ENCODE measurements around the gene DCP1A. TPM values are rescaled to one million over a fixed set of nuclear protein-coding genes. Genes with fewer than 3 reads are reported as not detected.
A peak's percentile ranks its signal among the peaks of the same experiment; 100 is the strongest.

DCP1A gene
- total and polyA plus RNA-seq, 7 donors: 4.8 to 19.3 (median 16.2) TPM

GRCh38 chr3:53346922-53347260 is 452 bp downstream of the DCP1A start:
- 0 to 1% (median 1%) methylated on average over 11 of the region's 11 CpGs for WGBS, 3 donors
- intact Hi-C loops (cut with DNase I): loop anchor here (2.0 to 10.0 kb wide), 3 partner anchors 26 to 548 kb away; partner anchors contain the start of gene SELENOK (in 2 of the 2)
- peak in 2 of 4 donors; percentile 23 to 45 for ATAC-seq

GRCh38 chr3:53346514-53346913 is 829 bp downstream of the DCP1A start:
- peaks cover 29% of the 10 kb centered on the region for H3K4me1 ChIP-seq

More at GRCh38 chr3:53346922-53347260, 452 bp downstream of the DCP1A start:
- H3K27me3 ChIP-seq (ENCODE audit: insufficient read depth in 3 of 3, low read length in 2 of 3): no peaks in the 10 kb centered on the region
- DNase-seq: no peak
- H3K36me3 ChIP-seq (ENCODE audit: insufficient read depth in 1 of 2, low read depth in 1 of 2): peaks cover 0 to 27% of the 10 kb centered on the region in 2 donors
- no peak for TF ChIP-seq CTCF (IDR thresholded peaks at IDR 0.05)
- H3K9me3 ChIP-seq: no peaks in the 10 kb centered on the region
- peaks cover 29% of the 10 kb centered on the region for H3K4me1 ChIP-seq
- peak overlapping the region; percentile 89 for H3K4me3 ChIP-seq
- H3K27ac ChIP-seq: peak overlapping the region; percentile 96

GRCh38 chr3:53342353-53342752 is 5.0 kb downstream of the DCP1A start:
- no peak for DNase-seq
- Histone ChIP-seq H3K36me3 (ENCODE audit: insufficient read depth in 1 of 2, low read depth in 1 of 2) (peaks cover 2 to 62% of the 10 kb centered on the region in 2 donors), H3K9me3 (no peaks in the 10 kb centered on the region), H3K4me1 (peaks cover 33% of the 10 kb centered on the region), H3K27me3 (ENCODE audit: insufficient read depth in 3 of 3, low read length in 2 of 3) (no peaks in the 10 kb centered on the region), H3K27ac (peak overlapping the region; percentile 64), H3K4me3 (no peak overlapping the region)
- WGBS, 3 donors: 11 to 14% (median 13%) methylated on average over 3 of the region's 3 CpGs
- peak in 3 of 4 donors; percentile 65 to 72 (median 68) for ATAC-seq
- intact Hi-C loops (cut with DNase I): loop anchor here in 1 of 2 donors (10.0 kb wide), 1 partner anchor 552 kb away; the partner anchor contains the start of gene SELENOK
- no peak for TF ChIP-seq CTCF (IDR thresholded peaks at IDR 0.05)

More at GRCh38 chr3:53346514-53346913, 829 bp downstream of the DCP1A start:
- ATAC-seq (no peak), DNase-seq (no peak)
- H3K36me3 ChIP-seq (ENCODE audit: insufficient read depth in 1 of 2, low read depth in 1 of 2): peaks cover 0 to 30% of the 10 kb centered on the region in 2 donors
- intact Hi-C loops (cut with DNase I): loop anchor here (2.0 to 10.0 kb wide), 3 partner anchors 26 to 548 kb away; partner anchors contain the start of gene SELENOK (in 2 of the 2)
- no peaks in the 10 kb centered on the region for H3K9me3 ChIP-seq
- H3K4me3 ChIP-seq: peak overlapping the region; percentile 89
- no peak for TF ChIP-seq CTCF (IDR thresholded peaks at IDR 0.05)
- peak overlapping the region; percentile 96 for H3K27ac ChIP-seq
- 0 to 1% (median 0%) methylated on average over 9 of the region's 9 CpGs for WGBS, 3 donors
- H3K27me3 ChIP-seq (ENCODE audit: insufficient read depth in 3 of 3, low read length in 2 of 3): no peaks in the 10 kb centered on the region

- Histone ChIP-seq H3K4me3 (no peak overlapping the region), H3K4me1 (peaks cover 9% of the 10 kb centered on the region), H3K9me3 (no peaks in the 10 kb centered on the region), H3K27me3 (ENCODE audit: insufficient read depth in 3 of 3, low read length in 2 of 3) (no peaks in the 10 kb centered on the region), H3K27ac (no peak overlapping the region), H3K36me3 (ENCODE audit: insufficient read depth in 1 of 2, low read depth in 1 of 2) (peaks cover 2 to 82% of the 10 kb centered on the region in 2 donors)
- DNase-seq (no peak), ATAC-seq (no peak)
- intact Hi-C loops (cut with DNase I): no loop called here
- 95 to 97% (median 95%) methylated on average over 2 of the region's 2 CpGs for WGBS, 3 donors
- TF ChIP-seq CTCF (IDR thresholded peaks at IDR 0.05): no peak
These were observed 10.0 kb downstream of the DCP1A start for GRCh38 chr3:53337167-53337940.
